Measurements from ENCODE around the gene MT1H.
"Not testable (repeated sequence)": the region's sequence is repeated elsewhere in the genome, so short reads cannot be mapped to it uniquely, and the experiment has no call there.

The MT1H gene

DNA sequence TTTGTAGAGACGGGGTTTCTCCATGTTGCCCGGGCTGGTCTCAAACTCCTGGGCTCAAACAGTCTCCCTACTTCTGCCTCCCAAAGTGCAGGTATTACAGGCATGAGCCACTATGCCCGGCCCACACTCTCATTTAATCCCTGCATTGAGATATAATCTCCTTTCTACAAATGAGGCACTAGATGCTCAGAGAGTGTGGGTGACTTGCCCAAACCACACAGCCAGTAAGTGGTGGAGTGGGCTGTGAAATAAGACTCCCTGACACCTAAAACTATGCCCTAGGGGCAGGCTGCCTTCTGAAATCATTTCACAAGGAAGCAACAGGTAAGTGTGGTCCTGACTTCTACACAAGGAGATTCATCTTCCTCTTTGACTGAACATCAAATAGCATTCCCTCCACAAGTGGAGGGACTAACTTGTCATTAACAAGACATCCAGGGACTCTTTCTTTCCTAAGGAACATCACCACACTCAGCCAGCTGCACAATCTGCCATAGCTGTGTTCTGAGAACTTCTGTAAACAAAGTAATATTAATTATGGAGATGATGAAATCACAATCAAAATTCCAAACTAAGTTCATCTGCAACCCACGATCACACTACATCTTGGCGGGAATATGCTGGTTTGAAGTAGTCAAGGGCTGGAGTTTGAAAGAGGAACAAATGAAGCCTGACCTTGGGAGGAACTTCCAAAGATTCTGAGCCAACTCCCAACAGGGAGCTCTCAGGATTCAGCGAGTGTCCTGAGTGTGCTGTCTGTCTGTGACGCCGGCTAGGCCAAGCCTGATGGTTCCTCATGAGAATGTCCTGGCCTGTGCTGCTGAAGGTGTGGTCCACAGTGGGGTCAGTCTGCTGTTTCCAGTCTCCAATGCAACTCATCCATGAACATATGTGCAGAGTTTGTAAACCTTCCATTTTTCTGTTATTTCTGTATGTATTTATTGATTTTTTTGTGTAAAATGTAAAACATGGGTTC, 4.0 kb upstream of the MT1H start:
- not testable (repeated sequence) for DNase-seq

GRCh38 chr16:56667581-56668571, 1.7 kb upstream of the MT1H start, which contains the start of gene MT1G:
Gene MT1G (minus strand): TSS chr16:56668065. CDS start chr16:56667993, 72 bp downstream.
- no peak for DNase-seq

- DNase-seq, result no peak
These were observed 416 bp downstream of the MT1H start for GRCh38 chr16:56669840-56670619.

GRCh38 chr16:56670620-56670934, 963 bp downstream of the MT1H start:
- no peak for DNase-seq

DNA sequence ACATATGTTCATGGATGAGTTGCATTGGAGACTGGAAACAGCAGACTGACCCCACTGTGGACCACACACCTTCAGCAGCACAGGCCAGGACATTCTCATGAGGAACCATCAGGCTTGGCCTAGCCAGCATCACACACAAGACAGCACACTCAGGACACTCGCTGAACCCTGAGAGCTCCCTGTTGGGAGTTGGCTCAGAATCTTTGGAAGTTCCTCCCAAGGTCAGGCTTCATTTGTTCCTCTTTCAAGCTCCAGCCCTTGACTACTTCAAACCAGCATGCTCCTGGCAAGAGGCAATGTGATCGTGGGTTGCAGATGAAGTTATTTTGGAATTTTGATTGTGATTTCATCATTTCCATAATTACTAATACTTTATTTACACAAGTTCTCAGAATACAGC, 2.1 kb downstream of the MT1H start:
- DNase-seq, result not testable (repeated sequence)

DNA sequence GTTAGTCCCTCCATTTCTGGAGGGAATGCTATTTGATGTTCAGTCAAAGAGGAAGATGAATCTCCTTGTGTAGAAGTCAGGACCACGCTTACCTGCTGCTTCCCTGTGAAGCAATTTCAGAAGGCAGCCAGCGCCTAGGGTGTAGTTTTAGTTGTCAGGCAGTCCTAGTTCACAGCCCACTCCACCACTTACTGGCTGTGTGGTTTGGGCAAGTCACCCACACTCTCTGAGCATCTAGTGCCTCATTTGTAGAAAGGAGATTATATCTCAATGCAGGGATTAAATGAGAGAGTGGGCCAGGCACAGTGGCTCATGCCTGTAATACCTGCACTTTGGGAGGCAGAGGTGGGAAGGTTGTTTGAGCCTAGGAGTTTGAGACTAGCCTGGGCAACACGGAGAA, 2.6 kb downstream of the MT1H start:
- DNase-seq, result not testable (repeated sequence)

DNA sequence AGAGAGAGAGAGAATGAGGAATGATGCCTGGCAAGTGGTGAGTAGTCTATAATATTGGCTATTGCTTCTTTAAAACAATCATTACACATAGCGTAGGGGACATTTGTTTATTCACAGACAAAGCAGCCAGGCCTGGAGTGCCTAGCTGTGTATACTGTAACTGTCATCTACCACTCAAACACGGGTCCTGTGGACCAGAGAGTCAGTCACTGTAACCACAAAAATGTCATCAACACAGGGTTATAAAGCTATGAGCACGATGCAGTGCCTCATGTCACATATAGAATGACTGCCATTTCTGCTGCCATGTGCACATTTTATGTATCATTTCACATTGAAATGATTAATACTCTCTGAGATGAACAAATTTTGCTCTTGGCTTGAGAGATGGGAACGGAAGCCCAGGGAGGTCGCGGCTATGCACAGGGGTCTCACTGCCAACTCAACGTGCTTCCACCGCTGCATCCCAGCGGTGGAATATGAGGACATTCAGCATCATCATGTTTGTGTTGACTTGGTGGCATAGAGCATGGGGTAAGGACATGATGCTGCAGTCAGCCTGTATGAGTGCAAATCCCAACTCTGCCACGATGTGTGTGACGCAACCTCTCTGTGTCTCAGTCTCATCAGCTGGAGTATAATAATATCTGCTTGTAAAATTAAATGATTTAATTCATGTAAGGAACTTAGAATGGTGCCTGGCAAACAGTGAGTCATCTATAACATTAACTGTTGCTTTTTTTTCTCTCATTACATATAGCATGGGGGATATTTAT, 3.3 kb downstream of the MT1H start:
- no peak for DNase-seq

- DNase-seq, result peak; percentile 56
These were observed 4.3 kb downstream of the MT1H start for GRCh38 chr16:56673921-56674320.

DNA sequence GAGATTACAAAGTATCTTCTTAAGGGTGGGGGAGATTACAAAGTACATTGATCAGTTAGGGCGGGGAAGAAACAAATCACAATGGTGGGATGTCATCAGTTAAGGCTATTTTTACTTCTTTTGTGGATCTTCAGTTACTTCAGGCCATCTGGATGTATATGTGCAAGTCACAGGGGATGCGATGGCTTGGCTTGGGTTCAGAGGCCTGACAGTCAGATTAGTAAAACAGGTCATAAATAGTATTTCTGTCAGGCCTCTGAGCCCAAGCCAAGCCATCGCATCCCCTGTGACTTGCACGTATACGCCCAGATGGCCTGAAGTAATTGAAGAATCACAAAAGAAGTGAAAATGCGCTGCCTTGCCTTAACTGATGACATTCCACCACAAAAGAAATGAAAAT, 5.0 kb downstream of the MT1H start:
- not testable (repeated sequence) for DNase-seq

DNA sequence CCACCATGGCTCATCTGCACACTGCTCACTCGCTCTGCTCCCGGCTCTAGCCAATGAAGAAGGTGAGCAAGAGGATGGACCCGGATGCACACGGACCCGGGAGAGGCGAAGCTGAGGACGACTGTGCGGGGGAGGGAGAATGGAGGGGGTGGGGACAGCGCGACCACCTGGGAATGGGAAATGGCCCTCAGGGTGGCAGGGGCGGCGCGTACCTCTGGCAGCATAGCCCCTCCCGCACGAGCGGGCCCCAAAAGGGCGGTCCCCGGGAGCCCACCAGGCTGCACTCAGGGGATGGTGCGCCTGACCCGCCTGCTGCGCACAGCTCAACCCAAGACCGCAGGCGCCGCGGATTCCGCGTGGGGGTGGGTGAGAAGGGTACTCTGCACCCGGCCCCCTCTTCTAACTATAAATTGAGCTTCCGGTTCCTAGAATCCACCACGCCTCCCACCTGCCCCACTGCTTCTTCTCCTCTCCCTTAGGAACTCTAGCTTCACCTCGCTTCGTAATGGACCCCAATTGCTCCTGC, 6.1 kb downstream of the MT1H start:
- DNase-seq, result no peak

- no peak for DNase-seq
These were observed 7.9 kb downstream of the MT1H start for GRCh38 chr16:56677474-56677873.

DNA sequence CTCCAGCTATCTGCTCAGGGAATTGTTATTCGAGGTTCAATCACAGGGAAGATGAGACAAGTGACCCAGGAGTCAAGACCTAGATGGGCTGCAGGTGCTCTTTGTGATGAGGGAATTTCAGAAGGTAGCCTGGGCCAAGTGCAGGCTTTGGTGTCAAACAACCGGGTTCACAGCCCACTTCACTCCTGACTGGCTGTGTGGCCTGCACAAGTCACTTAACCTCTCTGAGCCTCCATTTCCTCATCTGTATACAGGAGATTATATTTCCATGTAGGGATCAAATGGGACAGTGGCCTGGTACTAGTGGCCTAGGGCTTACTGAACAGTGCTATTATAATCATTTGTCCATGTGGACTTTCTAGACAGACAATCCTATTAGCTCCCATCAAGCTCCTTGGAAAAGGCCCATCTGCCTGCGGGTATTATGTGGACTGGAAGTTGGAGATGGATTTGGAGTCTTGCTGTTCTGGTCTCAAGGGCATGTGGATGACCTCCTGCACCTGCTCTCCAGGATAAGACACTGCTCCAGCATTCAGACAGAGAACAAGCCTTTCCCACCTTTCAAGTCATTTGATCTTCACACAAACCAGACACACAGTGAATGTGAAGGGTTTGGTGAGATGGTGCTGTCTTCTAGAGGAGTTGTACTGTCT, 9.6 kb downstream of the MT1H start:
- DNase-seq, result no peak

GRCh38 chr16:56679818-56680217, 10.2 kb downstream of the MT1H start:
- no peak for DNase-seq

- peak; percentile 90 for DNase-seq
These were observed 12.5 kb downstream of the MT1H start, which contains the start of gene MT1X for GRCh38 chr16:56681939-56682702. Gene MT1X (plus strand): TSS chr16:56682470. CDS start chr16:56682541, 71 bp downstream.

DNA sequence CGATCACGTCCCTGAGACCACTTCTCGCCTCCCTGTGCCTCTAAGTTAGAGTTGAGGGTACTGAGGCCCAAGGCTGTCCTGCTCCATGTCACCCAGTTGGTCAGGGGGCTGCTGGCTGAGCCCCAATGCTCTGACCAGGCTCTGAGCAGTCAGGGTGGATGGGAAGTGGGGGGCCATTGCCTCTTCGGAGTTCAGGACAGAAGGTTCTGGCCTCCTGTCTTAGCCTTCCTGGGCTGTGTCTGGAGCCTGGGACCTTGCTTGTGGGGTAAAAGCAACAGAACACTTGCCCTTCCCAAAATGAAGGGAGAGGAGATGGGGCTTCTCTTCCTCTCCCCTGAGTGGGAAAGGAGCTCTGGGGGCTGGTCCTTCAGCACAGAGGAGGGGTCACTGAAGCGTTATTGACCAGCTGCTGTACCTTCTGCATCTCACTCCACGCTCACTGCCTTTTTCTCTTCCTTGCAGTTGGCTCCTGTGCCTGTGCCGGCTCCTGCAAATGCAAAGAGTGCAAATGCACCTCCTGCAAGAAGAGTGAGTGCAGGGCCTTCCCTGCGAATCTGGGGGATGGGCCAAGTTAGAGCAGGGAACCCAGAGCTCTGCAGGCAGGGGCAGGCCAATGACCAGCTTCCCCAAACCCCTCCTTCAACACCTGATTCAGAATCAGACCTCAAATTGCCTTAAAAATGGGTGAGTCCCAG, 13.2 kb downstream of the MT1H start:
- DNase-seq, result no peak

GRCh38 chr16:56683424-56684172, 14.0 kb downstream of the MT1H start:
- DNase-seq, result no peak

GRCh38 chr16:56684256-56684925, 14.8 kb downstream of the MT1H start:
- no peak for DNase-seq
